ENCODE results near the gene YJU2.
"Not testable (repeated sequence)": the region's sequence is repeated elsewhere in the genome, so short reads cannot be mapped to it uniquely, and the experiment has no call there.

DNA sequence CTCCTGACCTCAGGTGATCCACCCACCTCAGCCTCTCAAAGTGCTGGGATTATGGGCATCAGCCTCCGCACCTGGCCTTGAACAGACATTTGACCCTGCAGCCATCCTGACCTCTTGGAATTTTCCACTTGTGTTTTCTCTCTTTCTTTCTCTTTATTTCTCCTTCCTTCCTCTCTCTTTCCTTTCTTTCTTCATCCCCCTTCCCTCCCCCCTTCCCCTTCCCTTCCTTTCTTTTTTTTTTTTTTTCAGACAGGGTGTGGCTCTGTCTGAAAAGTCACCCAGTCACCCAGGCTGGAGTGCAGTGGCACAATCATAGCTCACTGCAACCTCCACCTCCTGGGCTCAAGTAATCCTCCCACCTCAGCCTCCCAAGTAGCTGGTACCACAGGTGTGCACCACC lies 28.4 kb upstream of the YJU2 start:
- TF ChIP-seq, protein P1, sequence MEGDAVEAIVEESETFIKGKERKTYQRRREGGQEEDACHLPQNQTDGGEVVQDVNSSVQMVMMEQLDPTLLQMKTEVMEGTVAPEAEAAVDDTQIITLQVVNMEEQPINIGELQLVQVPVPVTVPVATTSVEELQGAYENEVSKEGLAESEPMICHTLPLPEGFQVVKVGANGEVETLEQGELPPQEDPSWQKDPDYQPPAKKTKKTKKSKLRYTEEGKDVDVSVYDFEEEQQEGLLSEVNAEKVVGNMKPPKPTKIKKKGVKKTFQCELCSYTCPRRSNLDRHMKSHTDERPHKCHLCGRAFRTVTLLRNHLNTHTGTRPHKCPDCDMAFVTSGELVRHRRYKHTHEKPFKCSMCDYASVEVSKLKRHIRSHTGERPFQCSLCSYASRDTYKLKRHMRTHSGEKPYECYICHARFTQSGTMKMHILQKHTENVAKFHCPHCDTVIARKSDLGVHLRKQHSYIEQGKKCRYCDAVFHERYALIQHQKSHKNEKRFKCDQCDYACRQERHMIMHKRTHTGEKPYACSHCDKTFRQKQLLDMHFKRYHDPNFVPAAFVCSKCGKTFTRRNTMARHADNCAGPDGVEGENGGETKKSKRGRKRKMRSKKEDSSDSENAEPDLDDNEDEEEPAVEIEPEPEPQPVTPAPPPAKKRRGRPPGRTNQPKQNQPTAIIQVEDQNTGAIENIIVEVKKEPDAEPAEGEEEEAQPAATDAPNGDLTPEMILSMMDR (IDR thresholded peaks at IDR 0.05; ENCODE audit: borderline replicate concordance, extremely low read depth, low read length, poor library complexity, severe bottlenecking): not testable (repeated sequence)
- not testable (repeated sequence) for TF ChIP-seq EZH2 (IDR thresholded peaks at IDR 0.05; ENCODE audit: borderline replicate concordance, low read depth, low read length, severe bottlenecking)
